ENCODE measurements around the gene CCDC180.

- TF ChIP-seq CTCF (IDR thresholded peaks at IDR 0.05): no peak
- TF ChIP-seq POLR2A (IDR thresholded peaks at IDR 0.05): no peak
Observed at GRCh38 chr9:97305501-97306298, 1.8 kb upstream of the CCDC180 start.

Data from uterus (tissue), 2 donors.